ENCODE measurements around the gene ACTR3. TPM values are rescaled to one million over a fixed set of nuclear protein-coding genes. Genes with fewer than 3 reads are reported as not detected.

ACTR3 gene
- total and polyA plus RNA-seq, 2 of the 8 experiments (the other 6 are each of a cell fraction or from before 2014, with no cell fraction given), result 51.7 to 184 TPM

DNA sequence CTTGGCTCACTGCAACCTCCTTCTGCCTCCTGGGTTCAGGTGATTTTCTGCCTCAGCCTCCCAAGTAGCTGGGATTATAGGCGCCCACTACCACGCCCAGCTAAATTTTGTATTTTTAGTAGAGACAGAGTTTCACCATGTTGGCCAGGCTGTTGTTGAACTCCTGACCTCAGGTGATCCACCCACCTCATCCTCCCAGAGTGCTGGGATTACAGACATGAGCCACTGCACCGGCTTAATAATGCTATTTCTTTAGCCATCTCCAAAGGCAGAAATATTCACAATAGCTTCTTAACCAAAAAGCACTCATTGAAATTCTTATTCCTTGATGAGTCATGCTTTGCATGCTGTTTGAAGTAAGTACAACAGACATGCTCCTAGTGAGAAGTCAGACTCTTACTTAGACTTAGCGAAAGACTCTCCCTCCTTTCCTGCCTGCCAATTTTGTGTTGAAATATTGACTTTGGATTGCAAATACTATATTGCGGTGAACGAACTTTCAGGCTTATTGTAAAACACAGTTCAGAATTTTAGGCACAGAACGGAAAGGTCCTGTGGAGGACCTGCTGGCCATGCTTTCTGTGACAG, 4.4 kb downstream of the ACTR3 start:
- Histone ChIP-seq H3K56ac (replicated peaks; ENCODE audit: insufficient read length, low read depth, low read length) (no peak overlapping the region), H3K9ac (replicated peaks in 1 of 4; ENCODE audit: extremely low read depth in 1 of 4, low read depth in 3 of 4, low read length in 3 of 4) (no peak overlapping the region), H3K79me2 (ENCODE audit: control insufficient read depth in 1 of 2, insufficient read depth in 2 of 2, low read length in 2 of 2) (peaks cover 11 to 87% of the 10 kb centered on the region in 2 experiments; a peak in 3 of 4 replicates), H2AK5ac (ENCODE audit: low read depth, low read length) (no peak overlapping the region), H2BK20ac (ENCODE audit: low read length) (no peak overlapping the region), H2BK15ac (ENCODE audit: low read length) (no peak overlapping the region), H3K27me3 (replicated peaks in 1 of 4; ENCODE audit: control insufficient read depth in 3 of 4, extremely low read depth in 1 of 4, insufficient read depth in 3 of 4, low read length in 3 of 4) (no peaks in the 10 kb centered on the region), H3K36me3 (ENCODE audit: control insufficient read depth in 2 of 4, insufficient read depth in 4 of 4, low read length in 3 of 4) (no peaks in the 10 kb centered on the region; a peak in 1 of 8 replicates), H3K14ac (ENCODE audit: insufficient read length) (no peak overlapping the region), H3K27ac (ENCODE audit: low read depth, low read length) (no peak overlapping the region), H3K9me3 (ENCODE audit: insufficient read depth in 2 of 2, low read depth in 1 of 2, low read length in 1 of 2) (no peaks in the 10 kb centered on the region), H3K4me1 (replicated peaks in 1 of 4; ENCODE audit: control insufficient read depth in 3 of 4, insufficient read depth in 4 of 4, low read length in 3 of 4) (peaks cover 0 to 11% (median 7%) of the 10 kb centered on the region in 4 experiments; a peak in 4 of 7 replicates), H3K79me1 (ENCODE audit: low read depth, low read length) (no peaks in the 10 kb centered on the region; the same call in 1 of the 2 replicates), H3K23me2 (ENCODE audit: low read depth, low read length) (peaks cover 4% of the 10 kb centered on the region; the same call in 1 of the 2 replicates), H4K91ac (replicated peaks; ENCODE audit: insufficient read length, low read length) (no peak overlapping the region), H2AFZ (ENCODE audit: low read length) (no peak overlapping the region), H2BK5ac (ENCODE audit: low read depth, low read length) (no peak overlapping the region), H2BK12ac (ENCODE audit: low read depth, low read length) (no peak overlapping the region), H4K5ac (ENCODE audit: insufficient read length, low read depth, low read length) (no peak overlapping the region), H4K20me1 (replicated peaks in 1 of 2; ENCODE audit: control insufficient read depth in 1 of 2, insufficient read depth in 2 of 2, low read length in 2 of 2) (peaks cover 7 to 18% of the 10 kb centered on the region in 2 experiments), H3K23ac (ENCODE audit: insufficient read length) (no peak overlapping the region), H3K4ac (replicated peaks; ENCODE audit: insufficient read length, low read depth, low read length) (no peak overlapping the region), H3K4me3 (ENCODE audit: extremely low read depth in 1 of 4, insufficient read depth in 2 of 4, low read depth in 3 of 4, low read length in 4 of 4) (no peak overlapping the region), H3K4me2 (ENCODE audit: insufficient read depth in 1 of 2, low read depth in 2 of 2, low read length in 2 of 2) (peak overlapping the region; percentile 33; a peak in 2 of 4 replicates), H2BK120ac (replicated peaks; ENCODE audit: low read depth, low read length) (no peak overlapping the region), H3K18ac (ENCODE audit: extremely low read depth, low read length) (no peak overlapping the region), H4K8ac (ENCODE audit: extremely low read depth, insufficient read depth, low read length) (no peak overlapping the region)
- ChIA-PET POLR2A (ENCODE audit: partially characterized antibody) (interaction anchor here (1.2 kb wide), 2 partner anchors 10 to 13 kb away, joined by 3 read pairs; no protein-coding TSS in a partner anchor), CTCF (ENCODE audit: partially characterized antibody) (interaction anchor here (1.0 kb wide), 2 partner anchors 16 to 71 kb away, joined by 3 to 4 read pairs; no protein-coding TSS in a partner anchor)
- no peak for FAIRE-seq
- TF ChIP-seq JUND (IDR thresholded peaks at IDR 0.05; ENCODE audit: low read length) (0 out of 2 replicates have a peak, but pooled peaks have one; percentile 11), BACH1 (IDR thresholded peaks at IDR 0.05; ENCODE audit: low read length) (no peak), ZNF274 (IDR thresholded peaks at IDR 0.05; ENCODE audit: borderline replicate concordance, extremely low read depth, low read length) (no peak)
- no peak for DNase-seq (ENCODE audit: low read depth in 1 of 2, low spot score in 2 of 2)
- WGBS, 2 experiments (ENCODE audit: extremely low coverage in 1 of 2, insufficient coverage in 1 of 2, insufficient read length in 1 of 2, insufficient replicate concordance in 2 of 2, low coverage in 1 of 2, low lambda C conversion rate in 2 of 2, missing lambda C conversion rate in 1 of 2), result 80% methylated on average over 7 of the region's 7 CpGs; no CpG with 5 or more reads in 1 of the 2 experiments
